OCI-LY1 (cell line): ENCODE measurements around the gene VMAC.

ENCODE experiments used
- EZH2 ChIP-seq: fragments of 200-600 bp; sonication (generic), shearing (Covaris generic); IDR thresholded peaks from 2 replicates; pipeline ENCODE4 v1.8.0; 2017; ENCODE audit warnings: borderline replicate concordance, mixed run types, mild to moderate bottlenecking, antibody characterized with exemption, low read length, moderate library complexity, mixed read lengths
- TF ChIP-seq, protein P1 (sequence below): fragments of 200-600 bp; sonication (generic), shearing (Covaris generic); IDR thresholded peaks from 2 replicates; pipeline ENCODE4 v1.5.1; 2017; ENCODE audit warnings: mild to moderate bottlenecking, antibody characterized with exemption, low read length, moderate library complexity, mixed read lengths

DNA sequence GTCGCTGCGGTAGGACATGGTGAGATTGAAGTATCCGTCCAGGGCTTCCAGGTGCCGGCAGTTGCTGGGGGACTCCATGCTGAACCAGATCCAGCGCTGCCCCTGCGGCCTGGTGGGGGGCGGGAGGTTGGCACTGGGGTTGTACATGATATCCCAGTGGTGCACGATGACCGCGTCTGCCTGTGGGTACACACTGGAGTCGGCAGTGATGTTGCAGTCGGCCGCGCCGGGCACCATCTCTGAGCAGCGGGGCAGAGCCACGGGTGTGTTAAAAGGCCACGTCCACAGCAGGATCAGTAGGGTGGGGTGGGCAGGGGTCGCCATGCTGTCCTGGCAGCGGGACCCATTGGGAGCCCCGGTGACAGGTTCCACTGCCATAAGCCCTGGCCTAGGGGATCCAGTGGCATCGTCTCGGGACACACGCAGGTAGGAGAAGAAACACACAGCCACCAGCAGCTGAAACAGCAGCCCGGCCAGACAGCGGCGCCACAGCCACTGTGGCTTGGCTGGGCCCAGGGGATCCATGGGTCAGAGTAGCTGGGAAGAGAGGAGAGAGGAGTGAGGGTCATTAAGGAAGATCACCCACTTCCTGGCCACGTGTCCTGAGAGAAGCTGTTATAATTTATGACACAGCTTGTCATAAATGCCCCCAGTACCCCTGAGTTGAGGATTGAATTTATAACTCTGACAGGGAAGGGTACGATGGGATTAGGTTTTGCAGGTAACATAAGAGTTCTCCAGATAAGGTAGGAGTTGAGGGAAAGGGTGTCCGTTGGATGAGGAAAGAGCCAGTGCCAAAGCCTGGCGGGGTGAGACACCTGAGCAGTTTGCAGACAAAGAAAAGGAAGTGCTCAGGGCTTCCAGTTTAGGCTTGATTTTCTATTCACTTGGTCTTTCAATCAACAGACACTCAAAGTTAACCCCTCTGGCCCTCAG is 37.2 kb upstream of the VMAC start:
- TF ChIP-seq, protein P1, sequence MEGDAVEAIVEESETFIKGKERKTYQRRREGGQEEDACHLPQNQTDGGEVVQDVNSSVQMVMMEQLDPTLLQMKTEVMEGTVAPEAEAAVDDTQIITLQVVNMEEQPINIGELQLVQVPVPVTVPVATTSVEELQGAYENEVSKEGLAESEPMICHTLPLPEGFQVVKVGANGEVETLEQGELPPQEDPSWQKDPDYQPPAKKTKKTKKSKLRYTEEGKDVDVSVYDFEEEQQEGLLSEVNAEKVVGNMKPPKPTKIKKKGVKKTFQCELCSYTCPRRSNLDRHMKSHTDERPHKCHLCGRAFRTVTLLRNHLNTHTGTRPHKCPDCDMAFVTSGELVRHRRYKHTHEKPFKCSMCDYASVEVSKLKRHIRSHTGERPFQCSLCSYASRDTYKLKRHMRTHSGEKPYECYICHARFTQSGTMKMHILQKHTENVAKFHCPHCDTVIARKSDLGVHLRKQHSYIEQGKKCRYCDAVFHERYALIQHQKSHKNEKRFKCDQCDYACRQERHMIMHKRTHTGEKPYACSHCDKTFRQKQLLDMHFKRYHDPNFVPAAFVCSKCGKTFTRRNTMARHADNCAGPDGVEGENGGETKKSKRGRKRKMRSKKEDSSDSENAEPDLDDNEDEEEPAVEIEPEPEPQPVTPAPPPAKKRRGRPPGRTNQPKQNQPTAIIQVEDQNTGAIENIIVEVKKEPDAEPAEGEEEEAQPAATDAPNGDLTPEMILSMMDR, result no peak
- no peak for TF ChIP-seq EZH2
